CD14-positive monocyte (primary cell): ENCODE data around the gene MTUS2. TPM values are rescaled to one million over a fixed set of nuclear protein-coding genes. Genes with fewer than 3 reads are reported as not detected.

ENCODE experiments used
- DNase-seq, 3 donors: peaks; one replicate each; pipeline ENCODE4 v3.0.0-alpha.2; 2011 to 2022
- H2AFZ ChIP-seq: 2 replicates; pipeline ENCODE4 v1.6.0; 2012; ENCODE audit warnings: mild to moderate bottlenecking, low read depth, low read length, inconsistent platforms; ENCODE audit not compliant: insufficient read depth, poor library complexity, severe bottlenecking
- H3K27ac ChIP-seq, 2 donors: 1 replicate in 1 of 2; 2 replicates in 1 of 2; pipeline ENCODE4 v1.5.1; 2012 to 2013; ENCODE audit warnings: low read length in 2 of 2, control low read depth in 1 of 2, inconsistent platforms in 1 of 2, low read depth in 1 of 2, mild to moderate bottlenecking in 1 of 2
- H3K27me3 ChIP-seq, 2 donors: one replicate each; pipeline versions ENCODE4 v1.6.0 to v1.6.1; 2011 to 2013; ENCODE audit warnings: low read length in 2 of 2; ENCODE audit not compliant: control insufficient read depth in 2 of 2, insufficient read depth in 2 of 2
- H3K36me3 ChIP-seq, 2 donors: replicated peaks in 1 of 2; 1 replicate in 1 of 2; 2 replicates in 1 of 2; pipeline versions ENCODE4 v1.5.1 to v1.6.1; 2012 to 2013; ENCODE audit warnings: low read length in 2 of 2, control low read depth in 1 of 2, inconsistent platforms in 1 of 2, mild to moderate bottlenecking in 1 of 2; ENCODE audit not compliant: insufficient read depth in 2 of 2, control insufficient read depth in 1 of 2
- H3K4me1 ChIP-seq, 2 donors: 1 replicate in 1 of 2; 2 replicates in 1 of 2; pipeline versions ENCODE4 v1.5.1 to v1.6.1; 2012 to 2013; ENCODE audit warnings: low read length in 2 of 2, control low read depth in 1 of 2, inconsistent platforms in 1 of 2, mild to moderate bottlenecking in 1 of 2, moderate library complexity in 1 of 2; ENCODE audit not compliant: insufficient read depth in 2 of 2, control insufficient read depth in 1 of 2
- H3K4me2 ChIP-seq: replicated peaks from 2 replicates; pipeline ENCODE3; 2012; ENCODE audit warnings: low read length, moderate library complexity, mild to moderate bottlenecking; ENCODE audit not compliant: poor library complexity, severe bottlenecking; ENCODE audit errors: extremely low read depth
- H3K4me3 ChIP-seq, 3 experiments: fragments of 200-600 bp in 1 of 3; sonication (generic) in 1 of 3; replicated peaks in 1 of 3; 1 replicate in 2 of 3; 2 replicates in 1 of 3; pipeline ENCODE4 v1.5.1; 2011 to 2013; ENCODE audit warnings: low read length in 3 of 3, mild to moderate bottlenecking in 3 of 3, control low read depth in 2 of 3, low read depth in 2 of 3, inconsistent platforms in 1 of 3, moderate library complexity in 1 of 3
- H3K79me2 ChIP-seq: 2 replicates; pipeline ENCODE4 v1.6.0; 2012; ENCODE audit warnings: mild to moderate bottlenecking, control low read depth, inconsistent platforms, low read length, moderate library complexity; ENCODE audit not compliant: insufficient read depth
- H3K9ac ChIP-seq: 2 replicates; pipeline ENCODE4 v1.6.0; 2017; ENCODE audit warnings: low read length, mild to moderate bottlenecking; ENCODE audit not compliant: insufficient read depth, poor library complexity, severe bottlenecking
- H3K9me3 ChIP-seq, 2 donors: replicated peaks in 1 of 2; 1 replicate in 1 of 2; 2 replicates in 1 of 2; pipeline versions ENCODE4 v1.5.1 to v1.6.1; 2012 to 2013; ENCODE audit warnings: low read length in 2 of 2, control low read depth in 1 of 2; ENCODE audit not compliant: control insufficient read depth in 1 of 2, insufficient read depth in 1 of 2
- H4K20me1 ChIP-seq: 2 replicates; pipeline ENCODE4 v1.6.0; 2012; ENCODE audit warnings: mild to moderate bottlenecking, low read length, control low read depth, moderate library complexity; ENCODE audit not compliant: insufficient read depth
- H3K27ac Mint-ChIP-seq, 7 donors: one replicate each; pipeline ENCODE4 v1.8.0; 2020; ENCODE audit warnings: mild to moderate bottlenecking in 7 of 7, mixed read lengths in 7 of 7, moderate library complexity in 6 of 7, inconsistent platforms in 2 of 7
- H3K27me3 Mint-ChIP-seq, 3 donors: one replicate each; pipeline ENCODE4 v1.8.0; 2021 to 2022; ENCODE audit warnings: low read depth in 3 of 3, mild to moderate bottlenecking in 3 of 3, mixed read lengths in 3 of 3, moderate library complexity in 3 of 3, inconsistent platforms in 1 of 3
- H3K36me3 Mint-ChIP-seq, 2 donors: one replicate each; pipeline ENCODE4 v1.8.0; 2020; ENCODE audit warnings: mixed read lengths in 2 of 2, inconsistent platforms in 1 of 2, mild to moderate bottlenecking in 1 of 2
- H3K4me1 Mint-ChIP-seq: one replicate; pipeline ENCODE4 v1.8.0; 2020; ENCODE audit warnings: mild to moderate bottlenecking, mixed read lengths
- H3K4me3 Mint-ChIP-seq, 2 donors: one replicate each; pipeline ENCODE4 v1.8.0; 2020; ENCODE audit warnings: mild to moderate bottlenecking in 2 of 2, mixed read lengths in 2 of 2, moderate library complexity in 1 of 2
- H3K9me3 Mint-ChIP-seq, 7 donors: one replicate each; pipeline ENCODE4 v1.8.0; 2020 to 2022; ENCODE audit warnings: mixed read lengths in 7 of 7, mild to moderate bottlenecking in 6 of 7, moderate library complexity in 6 of 7, inconsistent platforms in 2 of 7
- WGBS: methylation state at CpG from one replicate; pipeline ENCODE4 v1.1.5; 2013; ENCODE audit warnings: missing lambda C conversion rate; ENCODE audit not compliant: insufficient coverage; 5-methylcytosine and 5-hydroxymethylcytosine counted together
- intact Hi-C, 2 donors: fragments of 100-400 bp; cut with micrococcal nuclease; formaldehyde crosslinking; loops; one replicate each; pipeline versions ENCODE4 v1.15.0 to v1.15.1; 2023
- polyA plus RNA-seq, 3 donors: library from polyadenylated mRNA; depleted of rRNA in 1 of 3; unstranded in 2 of 3; stranded (reverse) in 1 of 3; fragments of 300-500 nt in 2 of 3; fragments of >200 nt in 1 of 3; fragmentation: Illumina TruSeq in 2 of 3; gene quantifications; 1 replicate in 2 of 3; 2 replicates in 1 of 3; pipeline ENCODE4 v1.2.3, GENCODE V29; 2012 to 2021
- TF ChIP-seq, protein P1 (sequence below): fragments of 200-600 bp; IDR thresholded peaks from one replicate; pipeline ENCODE4 v1.8.0; 2022; ENCODE audit warnings: antibody characterized with exemption, mild to moderate bottlenecking

The MTUS2 gene
- polyA plus RNA-seq, 3 donors: 0.04 TPM; not detected in 2

DNA sequence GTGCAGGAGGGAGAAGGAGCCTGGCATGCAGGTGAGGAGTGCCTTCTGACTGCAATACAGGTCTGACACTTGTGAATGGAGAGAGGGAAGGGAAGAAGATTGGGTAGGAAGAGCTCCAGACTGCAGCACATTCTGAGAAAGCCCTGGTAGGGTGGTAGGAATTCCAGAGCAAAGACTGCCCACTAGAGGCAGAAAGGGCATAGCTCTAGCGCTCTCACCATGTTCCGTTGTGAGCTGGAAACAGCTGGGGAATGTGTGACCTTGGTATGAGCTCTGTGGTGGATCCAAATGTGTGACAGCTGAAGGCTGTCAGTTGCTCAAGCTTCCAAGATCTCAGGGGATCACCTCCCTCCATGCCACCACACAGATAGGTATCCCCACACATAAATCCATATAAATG lies 2.9 kb upstream of the MTUS2 start:
- peaks cover 19 to 53% (median 37%) of the 10 kb centered on the region in 3 donors for H3K27me3 Mint-ChIP-seq
- Histone ChIP-seq H3K9ac (no peak overlapping the region), H3K4me2 (no peak overlapping the region), H3K4me3 (no peak overlapping the region), H3K36me3 (no peaks in the 10 kb centered on the region), H3K9me3 (peaks cover 5 to 20% of the 10 kb centered on the region in 2 donors), H4K20me1 (no peaks in the 10 kb centered on the region), H2AFZ (no peak overlapping the region), H3K79me2 (no peaks in the 10 kb centered on the region), H3K27ac (no peak overlapping the region), H3K4me1 (peaks cover 16 to 19% of the 10 kb centered on the region in 2 donors), H3K27me3 (peaks cover 16 to 21% of the 10 kb centered on the region in 2 donors)
- no peaks in the 10 kb centered on the region for H3K36me3 Mint-ChIP-seq
- peak overlapping the region in 1 of 2 donors; percentile 17 for H3K4me3 Mint-ChIP-seq
- WGBS: no CpG with 5 or more reads among the region's 2 CpGs
- intact Hi-C loops: no loop called here
- DNase-seq: no peak
- peaks cover 3 to 16% (median 10%) of the 10 kb centered on the region in 7 donors for H3K9me3 Mint-ChIP-seq
- peaks cover 16% of the 10 kb centered on the region for H3K4me1 Mint-ChIP-seq
- TF ChIP-seq, protein P1, sequence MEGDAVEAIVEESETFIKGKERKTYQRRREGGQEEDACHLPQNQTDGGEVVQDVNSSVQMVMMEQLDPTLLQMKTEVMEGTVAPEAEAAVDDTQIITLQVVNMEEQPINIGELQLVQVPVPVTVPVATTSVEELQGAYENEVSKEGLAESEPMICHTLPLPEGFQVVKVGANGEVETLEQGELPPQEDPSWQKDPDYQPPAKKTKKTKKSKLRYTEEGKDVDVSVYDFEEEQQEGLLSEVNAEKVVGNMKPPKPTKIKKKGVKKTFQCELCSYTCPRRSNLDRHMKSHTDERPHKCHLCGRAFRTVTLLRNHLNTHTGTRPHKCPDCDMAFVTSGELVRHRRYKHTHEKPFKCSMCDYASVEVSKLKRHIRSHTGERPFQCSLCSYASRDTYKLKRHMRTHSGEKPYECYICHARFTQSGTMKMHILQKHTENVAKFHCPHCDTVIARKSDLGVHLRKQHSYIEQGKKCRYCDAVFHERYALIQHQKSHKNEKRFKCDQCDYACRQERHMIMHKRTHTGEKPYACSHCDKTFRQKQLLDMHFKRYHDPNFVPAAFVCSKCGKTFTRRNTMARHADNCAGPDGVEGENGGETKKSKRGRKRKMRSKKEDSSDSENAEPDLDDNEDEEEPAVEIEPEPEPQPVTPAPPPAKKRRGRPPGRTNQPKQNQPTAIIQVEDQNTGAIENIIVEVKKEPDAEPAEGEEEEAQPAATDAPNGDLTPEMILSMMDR: no peak
- H3K27ac Mint-ChIP-seq: no peak overlapping the region

DNA sequence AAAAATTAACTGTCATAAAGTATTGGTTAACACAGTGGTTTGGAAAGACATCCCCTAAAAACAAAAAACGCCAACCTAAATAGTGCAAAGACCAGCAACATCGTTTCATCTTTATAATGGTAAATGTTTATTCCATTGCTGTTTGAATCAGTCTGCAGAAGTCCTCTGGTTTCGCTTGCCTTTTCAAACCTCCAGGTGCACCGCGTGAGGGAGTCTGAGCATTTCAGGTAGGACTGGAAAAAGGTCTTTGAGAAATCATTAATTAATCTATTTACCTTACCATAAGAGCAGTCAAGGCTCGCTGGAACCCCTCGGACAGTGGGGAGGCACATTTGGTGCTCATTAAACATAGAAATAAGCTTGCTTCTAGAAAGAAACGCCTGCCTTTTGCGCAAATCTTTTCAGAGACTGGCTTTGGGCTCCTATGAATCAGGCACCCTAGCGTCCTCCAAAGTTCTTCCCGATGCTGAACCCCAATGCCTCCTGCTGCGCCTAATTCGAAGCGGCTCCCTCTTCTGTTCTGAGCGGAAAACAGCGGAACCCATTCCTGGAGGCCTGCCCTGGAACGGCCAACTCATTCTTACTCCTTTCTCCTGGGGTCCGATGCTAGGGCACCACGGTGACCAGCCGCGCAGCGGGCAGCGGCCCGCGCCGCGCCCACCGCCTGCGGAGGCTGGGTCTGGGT lies 951 bp upstream of the MTUS2 start:
- Histone ChIP-seq H3K36me3 (no peaks in the 10 kb centered on the region), H3K27ac (no peak overlapping the region), H2AFZ (peak overlapping the region; percentile 59), H3K4me2 (peak overlapping the region; percentile 78), H4K20me1 (no peaks in the 10 kb centered on the region), H3K79me2 (no peaks in the 10 kb centered on the region), H3K27me3 (peaks cover 16 to 29% of the 10 kb centered on the region in 2 donors), H3K4me3 (peak overlapping the region; percentile 0 to 65 (median 10)), H3K9ac (no peak overlapping the region), H3K4me1 (peaks cover 16 to 19% of the 10 kb centered on the region in 2 donors), H3K9me3 (peaks cover 10 to 20% of the 10 kb centered on the region in 2 donors)
- peaks cover 9 to 27% (median 16%) of the 10 kb centered on the region in 7 donors for H3K9me3 Mint-ChIP-seq
- peaks cover 19 to 62% (median 42%) of the 10 kb centered on the region in 3 donors for H3K27me3 Mint-ChIP-seq
- 2% methylated on average over 12 of the region's 29 CpGs for WGBS
- H3K36me3 Mint-ChIP-seq: peaks cover 0 to 4% of the 10 kb centered on the region in 2 donors
- H3K4me3 Mint-ChIP-seq: peak overlapping the region; percentile 68 to 86
- TF ChIP-seq, protein P1: no peak
- H3K4me1 Mint-ChIP-seq: peaks cover 16% of the 10 kb centered on the region
- no peak for DNase-seq
- H3K27ac Mint-ChIP-seq: no peak overlapping the region
- intact Hi-C loops: no loop called here
